Measurements from ENCODE around the gene CFAP251.

The CFAP251 gene

DNA sequence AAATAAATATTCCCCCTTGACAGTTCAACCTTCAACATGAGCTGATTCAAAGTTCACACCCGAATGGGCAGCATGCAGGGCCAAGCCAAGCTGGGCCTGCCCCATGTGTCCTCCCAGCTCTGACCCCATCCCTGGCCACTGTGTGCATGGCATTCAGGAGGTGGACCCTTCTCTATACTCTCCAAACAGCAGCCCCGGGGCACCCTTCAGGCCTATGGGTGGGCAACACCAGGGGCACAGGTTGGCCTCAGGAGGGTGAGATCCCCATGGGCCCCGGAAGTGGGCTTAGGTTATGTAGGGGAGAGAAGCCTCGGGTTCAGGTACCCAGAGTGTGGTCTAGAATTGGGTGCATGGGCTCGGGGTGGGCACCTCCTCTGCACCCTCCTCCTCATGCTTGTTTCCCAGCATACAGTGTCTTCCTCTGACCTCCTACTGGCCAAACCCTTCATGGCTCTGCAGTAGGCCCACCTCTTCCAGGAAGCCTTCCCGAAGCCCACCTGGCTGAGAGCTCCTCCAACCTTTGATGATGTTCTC lies 71.8 kb downstream of the CFAP251 start:
- Histone ChIP-seq H3K27ac (ENCODE audit: low read depth, low read length) (no peak overlapping the region), H3K27me3 (ENCODE audit: control insufficient read depth, insufficient read depth, low read length) (no peaks in the 10 kb centered on the region), H3K36me3 (ENCODE audit: control insufficient read depth, insufficient read depth, low read length) (no peaks in the 10 kb centered on the region), H3K4me3 (ENCODE audit: low read length) (no peak overlapping the region), H3K9ac (ENCODE audit: low read length) (no peak overlapping the region), H3K4me1 (ENCODE audit: control insufficient read depth, insufficient read depth, low read length) (no peaks in the 10 kb centered on the region)

DNA sequence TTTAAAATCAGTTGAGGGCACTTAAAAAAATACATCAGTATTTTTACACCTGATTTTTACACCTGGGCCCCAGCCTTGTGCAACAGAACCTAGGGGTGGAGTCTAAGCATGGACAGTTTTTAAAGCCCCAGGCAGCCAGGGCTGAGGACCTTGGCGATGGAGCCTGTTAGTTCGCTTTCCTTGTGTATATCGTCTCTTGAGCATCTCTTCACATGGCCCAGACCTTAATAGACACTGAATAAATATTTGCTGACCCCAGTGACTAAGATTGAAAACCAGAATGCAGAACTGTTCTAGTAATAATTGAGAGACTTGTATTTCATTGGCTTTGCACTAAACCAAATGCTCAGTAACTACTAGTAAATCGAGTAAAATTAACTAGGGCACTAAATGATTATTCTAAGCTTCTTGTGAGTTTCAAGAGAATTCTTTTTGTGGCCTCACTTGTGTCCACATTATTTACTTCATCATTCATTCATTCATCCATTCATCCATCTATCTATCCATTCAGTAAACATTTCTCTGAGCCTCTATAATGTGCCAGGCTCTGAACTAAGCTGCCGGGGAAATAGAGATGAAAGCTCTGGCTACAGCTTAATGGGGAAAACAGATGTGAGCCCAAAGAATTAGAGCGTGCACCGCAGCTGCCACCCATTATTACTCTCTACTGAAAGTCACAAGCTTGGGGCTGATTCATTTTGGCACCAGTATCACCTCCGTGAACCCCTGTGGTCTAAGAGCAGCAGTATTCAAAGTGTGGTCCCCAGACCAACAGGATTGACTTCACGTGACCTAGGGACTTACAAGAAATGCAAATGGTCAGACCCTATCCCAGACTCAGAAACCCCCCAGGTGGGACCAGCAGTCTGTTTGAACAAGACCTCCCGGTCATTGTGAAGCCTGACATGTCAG lies 72.6 kb downstream of the CFAP251 start:
- Histone ChIP-seq H3K9ac (ENCODE audit: low read length) (no peak overlapping the region), H3K4me1 (ENCODE audit: control insufficient read depth, insufficient read depth, low read length) (no peaks in the 10 kb centered on the region), H3K27ac (ENCODE audit: low read depth, low read length) (no peak overlapping the region), H3K27me3 (ENCODE audit: control insufficient read depth, insufficient read depth, low read length) (no peaks in the 10 kb centered on the region), H3K36me3 (ENCODE audit: control insufficient read depth, insufficient read depth, low read length) (no peaks in the 10 kb centered on the region), H3K4me3 (ENCODE audit: low read length) (no peak overlapping the region)

DNA sequence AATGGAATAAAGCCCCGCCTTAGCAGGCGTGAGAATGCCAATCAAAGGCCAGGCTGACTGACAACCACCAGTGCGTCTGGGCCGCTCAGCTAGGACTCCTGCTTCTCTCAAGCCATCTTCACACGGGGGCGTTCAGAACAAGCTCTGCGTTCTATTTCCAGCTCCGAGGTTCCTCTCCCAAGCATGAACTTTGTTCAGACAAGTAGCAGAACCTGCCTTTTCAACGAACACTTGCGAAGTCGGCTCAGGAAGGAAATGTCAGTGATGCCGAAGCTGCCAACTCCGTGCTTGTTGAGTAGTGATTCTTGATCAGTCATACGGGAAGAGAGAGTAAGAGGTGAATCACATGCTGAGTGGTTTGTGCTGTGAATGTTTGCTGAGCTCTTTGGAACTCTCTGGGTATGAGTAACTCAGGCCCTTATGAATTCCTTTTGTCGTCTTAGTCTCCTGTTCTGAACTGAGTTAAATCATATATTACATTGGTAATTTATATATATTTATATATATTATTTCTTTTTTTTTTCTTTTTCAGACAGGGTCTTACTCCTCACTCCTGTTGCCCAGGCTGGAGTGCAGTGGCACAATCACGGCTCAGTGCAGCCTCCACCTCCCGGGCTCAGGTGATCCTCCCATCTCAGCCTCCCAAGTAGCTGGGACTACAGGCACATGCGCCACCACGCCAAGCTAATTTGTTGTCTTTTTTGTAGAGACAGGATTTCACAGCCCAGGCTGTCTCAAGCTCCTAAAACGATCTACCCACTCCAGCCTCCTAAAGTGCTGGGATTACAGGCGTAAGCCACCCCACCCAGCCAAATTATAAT lies 73.9 kb downstream of the CFAP251 start:
- Histone ChIP-seq H3K4me1 (ENCODE audit: control insufficient read depth, insufficient read depth, low read length) (no peaks in the 10 kb centered on the region), H3K27me3 (ENCODE audit: control insufficient read depth, insufficient read depth, low read length) (no peaks in the 10 kb centered on the region), H3K4me3 (ENCODE audit: low read length) (no peak overlapping the region), H3K36me3 (ENCODE audit: control insufficient read depth, insufficient read depth, low read length) (no peaks in the 10 kb centered on the region), H3K9ac (ENCODE audit: low read length) (no peak overlapping the region), H3K27ac (ENCODE audit: low read depth, low read length) (no peak overlapping the region)

DNA sequence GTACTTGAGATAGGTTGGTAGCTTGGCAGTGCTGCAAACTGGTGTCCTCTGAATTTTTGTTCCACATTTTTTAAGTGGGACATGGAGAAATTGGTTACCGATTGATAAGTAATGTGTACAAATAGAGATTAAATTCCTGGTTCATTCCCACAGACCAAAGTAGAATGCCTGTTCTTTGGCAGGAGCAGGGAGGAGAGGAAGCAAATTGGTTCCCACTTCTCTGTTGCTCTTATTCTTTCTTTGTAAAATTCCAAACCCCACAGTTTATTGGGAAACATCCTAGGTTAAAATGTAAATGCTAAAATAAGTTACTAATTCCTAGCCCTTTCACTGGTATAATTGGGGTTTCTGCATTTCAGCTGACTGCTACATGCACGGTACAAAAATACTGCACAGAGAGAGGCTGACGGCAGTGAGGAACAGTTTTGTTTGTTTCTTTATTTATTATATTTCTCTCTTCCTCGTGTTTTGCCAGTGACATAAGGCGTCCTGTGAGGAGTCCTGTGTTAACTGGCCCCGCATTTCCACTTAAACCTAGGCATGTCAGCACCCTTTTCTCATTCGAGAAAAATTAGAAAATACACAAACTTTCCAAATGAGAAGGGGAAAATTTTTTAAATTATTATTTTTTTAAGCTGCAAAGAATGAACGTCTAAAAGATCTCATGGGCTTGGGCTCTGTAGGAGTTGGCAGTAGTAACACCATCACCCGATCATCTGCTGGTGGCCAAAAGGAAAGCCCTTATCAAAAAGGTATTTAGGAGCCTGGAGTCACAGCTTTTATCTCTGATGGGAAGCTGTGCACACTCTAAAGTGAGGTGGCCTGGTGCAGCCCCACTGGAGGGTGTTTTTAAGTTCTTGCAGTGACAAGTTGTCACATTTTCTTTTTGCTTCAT lies 77.9 kb downstream of the CFAP251 start:
- no peak overlapping the region for H3K4me3 ChIP-seq (ENCODE audit: low read length)
- no peaks in the 10 kb centered on the region for H3K27me3 ChIP-seq (ENCODE audit: control insufficient read depth, insufficient read depth, low read length)
- H3K9ac ChIP-seq (ENCODE audit: low read length) = no peak overlapping the region
- no peaks in the 10 kb centered on the region for H3K4me1 ChIP-seq (ENCODE audit: control insufficient read depth, insufficient read depth, low read length)
- H3K36me3 ChIP-seq (ENCODE audit: control insufficient read depth, insufficient read depth, low read length) = no peaks in the 10 kb centered on the region
- H3K27ac ChIP-seq (ENCODE audit: low read depth, low read length) = no peak overlapping the region

DNA sequence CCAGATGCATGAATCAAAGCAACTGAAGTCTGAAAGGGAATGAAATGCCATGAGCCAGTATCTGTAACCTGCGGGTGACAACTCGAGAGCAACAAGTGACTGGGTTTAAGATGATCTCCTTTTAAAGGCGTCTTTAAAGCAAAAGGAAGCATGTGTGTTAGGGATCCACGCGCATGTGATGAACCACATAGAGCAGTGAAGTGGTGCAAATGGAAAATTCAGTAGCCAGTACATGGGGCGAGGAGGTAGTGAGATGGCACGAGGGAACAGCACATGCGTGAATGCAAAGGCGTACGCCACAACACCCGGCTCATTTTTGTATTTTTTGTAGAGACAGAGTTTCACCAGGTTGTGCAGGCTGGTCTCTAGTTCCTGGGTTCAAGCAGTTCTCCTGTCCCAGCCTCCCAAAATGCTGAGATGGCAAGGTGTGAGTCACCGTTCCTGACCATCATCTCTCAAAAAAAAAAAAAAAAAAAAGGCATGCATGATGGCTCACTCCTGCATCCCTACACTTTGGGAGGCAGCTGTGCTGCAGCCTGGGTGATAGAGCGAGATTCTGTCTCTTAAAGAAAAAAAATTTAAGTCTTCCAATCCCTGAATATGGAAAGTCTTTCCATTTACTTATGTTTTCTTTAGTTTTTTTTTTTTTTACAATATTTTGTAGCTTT lies 78.7 kb downstream of the CFAP251 start:
- no peaks in the 10 kb centered on the region for H3K4me1 ChIP-seq (ENCODE audit: control insufficient read depth, insufficient read depth, low read length)
- H3K27ac ChIP-seq (ENCODE audit: low read depth, low read length) = no peak overlapping the region
- no peak overlapping the region for H3K4me3 ChIP-seq (ENCODE audit: low read length)
- no peaks in the 10 kb centered on the region for H3K36me3 ChIP-seq (ENCODE audit: control insufficient read depth, insufficient read depth, low read length)
- H3K27me3 ChIP-seq (ENCODE audit: control insufficient read depth, insufficient read depth, low read length) = no peaks in the 10 kb centered on the region
- H3K9ac ChIP-seq (ENCODE audit: low read length) = no peak overlapping the region

DNA sequence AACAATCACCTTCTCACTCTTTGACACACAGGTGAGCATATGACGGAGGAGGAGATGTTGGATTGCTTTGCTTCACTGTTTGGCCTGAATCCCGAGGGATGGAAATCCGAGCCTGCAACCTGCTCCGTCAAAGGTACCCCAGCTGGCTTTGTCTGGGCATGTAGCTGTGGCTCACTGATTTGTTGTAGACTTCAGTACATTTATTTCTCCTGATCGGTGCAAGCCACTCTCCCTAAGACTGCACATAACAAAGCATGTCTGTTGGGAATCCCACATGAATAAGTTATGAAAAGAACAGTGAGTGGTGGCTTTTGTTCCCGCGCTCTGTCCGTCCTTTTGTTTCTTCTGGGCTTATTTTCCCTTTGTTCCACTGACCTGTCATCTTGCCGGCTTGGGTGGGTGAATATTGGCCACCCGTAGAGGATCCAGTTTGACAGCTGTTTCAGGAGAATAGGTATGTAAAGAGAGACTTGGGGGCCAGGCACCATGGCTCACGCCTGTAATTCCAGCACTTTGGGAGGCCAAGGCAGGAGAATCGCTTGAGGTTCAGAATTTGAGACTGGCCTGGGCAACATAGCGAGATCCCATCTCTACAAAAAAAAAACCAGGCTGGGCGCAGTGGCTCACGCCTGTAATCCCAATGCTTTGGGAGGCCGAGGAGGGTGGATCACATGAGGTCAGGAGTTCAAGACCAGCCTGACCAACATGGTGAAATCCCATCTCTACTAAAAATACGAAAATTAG lies 83.2 kb downstream of the CFAP251 start:
- H3K9ac ChIP-seq (ENCODE audit: low read length) = no peak overlapping the region
- H3K36me3 ChIP-seq (ENCODE audit: control insufficient read depth, insufficient read depth, low read length) = no peaks in the 10 kb centered on the region
- no peaks in the 10 kb centered on the region for H3K27me3 ChIP-seq (ENCODE audit: control insufficient read depth, insufficient read depth, low read length)
- H3K4me3 ChIP-seq (ENCODE audit: low read length) = no peak overlapping the region
- no peaks in the 10 kb centered on the region for H3K4me1 ChIP-seq (ENCODE audit: control insufficient read depth, insufficient read depth, low read length)
- H3K27ac ChIP-seq (ENCODE audit: low read depth, low read length) = no peak overlapping the region

DNA sequence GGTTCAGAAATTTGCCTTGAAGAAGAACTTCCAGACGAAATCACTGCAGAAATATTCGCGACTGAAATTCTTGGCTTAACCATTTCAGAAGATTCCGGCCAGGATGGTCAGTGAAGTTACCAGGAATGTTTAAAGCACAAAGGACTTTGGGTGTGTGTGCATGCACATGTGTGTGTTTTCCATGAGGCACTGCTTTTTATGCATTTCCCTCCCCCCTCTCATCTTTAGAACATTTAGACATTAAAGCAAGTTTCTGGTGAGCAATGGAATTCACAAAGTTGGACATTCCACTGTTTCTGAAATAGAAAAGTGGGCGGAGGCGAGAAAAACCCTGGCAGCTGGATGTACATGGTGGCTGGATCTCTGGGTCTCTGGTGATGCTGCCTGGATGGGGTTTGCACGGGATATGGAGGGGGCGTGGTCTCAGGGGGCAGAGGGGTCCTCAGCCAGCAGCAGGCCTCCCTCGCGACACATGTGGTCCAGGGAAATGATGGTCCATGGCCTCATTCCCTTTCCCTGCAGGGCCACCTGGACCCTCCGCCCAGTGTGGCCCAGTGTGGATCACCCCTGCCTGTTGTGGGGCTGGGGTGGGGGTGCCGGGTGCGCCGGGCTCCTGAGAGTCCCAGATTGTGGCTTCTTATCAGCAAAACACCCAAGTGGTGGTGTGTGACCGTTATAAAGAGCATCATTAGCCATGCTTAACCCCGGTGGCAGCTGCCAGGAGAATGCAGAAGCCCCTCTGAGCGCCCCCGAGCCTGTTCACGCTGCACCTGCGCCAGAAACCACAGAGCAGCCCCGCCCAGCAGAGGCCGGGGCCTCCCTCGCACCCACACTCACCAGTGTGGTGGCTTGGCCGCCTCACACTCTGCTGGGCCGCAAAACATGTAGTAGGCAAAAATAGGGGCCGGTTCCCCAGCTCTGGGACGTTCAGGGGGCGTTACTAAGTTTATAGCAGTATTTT lies 85.5 kb downstream of the CFAP251 start:
- Histone ChIP-seq H3K9ac (ENCODE audit: low read length) (no peak overlapping the region), H3K27ac (ENCODE audit: low read depth, low read length) (no peak overlapping the region), H3K4me1 (ENCODE audit: control insufficient read depth, insufficient read depth, low read length) (no peaks in the 10 kb centered on the region), H3K4me3 (ENCODE audit: low read length) (no peak overlapping the region), H3K27me3 (ENCODE audit: control insufficient read depth, insufficient read depth, low read length) (no peaks in the 10 kb centered on the region), H3K36me3 (ENCODE audit: control insufficient read depth, insufficient read depth, low read length) (no peaks in the 10 kb centered on the region)

DNA sequence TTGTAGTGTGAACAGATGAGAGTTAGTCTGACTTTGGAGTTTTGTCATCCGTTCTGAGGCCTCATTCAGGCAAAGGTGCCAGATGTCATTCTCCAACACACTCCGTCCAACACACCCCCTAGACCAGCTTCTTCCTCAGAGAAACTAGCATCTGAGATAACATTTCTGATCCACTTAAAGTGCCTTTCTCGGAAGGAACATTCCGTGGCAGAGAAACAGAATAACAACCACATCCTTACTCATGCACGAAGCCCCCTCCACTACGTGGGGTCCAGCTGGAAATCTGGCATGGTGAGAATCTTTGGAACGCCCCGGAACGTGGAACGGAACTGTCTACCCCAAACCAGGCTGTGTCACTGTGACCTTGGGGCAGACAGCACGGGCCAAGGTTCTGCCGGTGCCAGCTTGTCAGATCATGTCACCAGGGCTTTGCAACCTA lies 86.3 kb downstream of the CFAP251 start:
- Histone ChIP-seq H3K36me3 (ENCODE audit: control insufficient read depth, insufficient read depth, low read length) (no peaks in the 10 kb centered on the region), H3K27ac (ENCODE audit: low read depth, low read length) (no peak overlapping the region)

DNA sequence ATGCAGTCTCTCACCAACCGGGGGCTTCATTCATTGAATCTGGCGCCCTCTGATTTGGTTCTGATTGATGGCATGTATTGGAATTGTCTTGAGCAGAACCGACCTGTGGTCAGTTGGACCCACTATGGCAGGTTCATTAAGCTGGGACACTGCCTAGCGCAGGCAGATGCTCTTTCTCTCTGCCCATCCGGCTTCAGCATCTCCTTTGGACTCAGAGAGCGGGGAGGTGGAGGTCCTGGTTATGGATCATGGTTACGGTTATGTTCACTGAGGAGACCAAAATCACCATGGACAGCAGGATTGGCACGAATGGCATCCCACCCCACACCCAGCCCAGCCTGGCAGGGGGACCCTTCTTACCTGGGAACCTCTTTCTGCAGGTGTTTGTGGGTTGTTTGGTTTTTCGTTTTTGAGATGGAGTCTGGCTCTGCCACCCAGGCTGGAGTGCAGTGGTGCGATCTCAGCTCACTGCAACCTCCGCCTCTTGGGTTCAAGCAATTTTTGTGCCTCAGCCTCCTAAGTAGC lies 86.9 kb downstream of the CFAP251 start:
- no peaks in the 10 kb centered on the region for H3K27me3 ChIP-seq (ENCODE audit: control insufficient read depth, insufficient read depth, low read length)
- H3K4me3 ChIP-seq (ENCODE audit: low read length) = no peak overlapping the region
- H3K4me1 ChIP-seq (ENCODE audit: control insufficient read depth, insufficient read depth, low read length) = no peaks in the 10 kb centered on the region
- no peaks in the 10 kb centered on the region for H3K36me3 ChIP-seq (ENCODE audit: control insufficient read depth, insufficient read depth, low read length)
- no peak overlapping the region for H3K27ac ChIP-seq (ENCODE audit: low read depth, low read length)
- no peak overlapping the region for H3K9ac ChIP-seq (ENCODE audit: low read length)

More for the DNA sequence above, 86.3 kb downstream of the CFAP251 start:
- Histone ChIP-seq H3K4me3 (ENCODE audit: low read length) (no peak overlapping the region), H3K27me3 (ENCODE audit: control insufficient read depth, insufficient read depth, low read length) (no peaks in the 10 kb centered on the region), H3K9ac (ENCODE audit: low read length) (no peak overlapping the region), H3K4me1 (ENCODE audit: control insufficient read depth, insufficient read depth, low read length) (no peaks in the 10 kb centered on the region)

DNA sequence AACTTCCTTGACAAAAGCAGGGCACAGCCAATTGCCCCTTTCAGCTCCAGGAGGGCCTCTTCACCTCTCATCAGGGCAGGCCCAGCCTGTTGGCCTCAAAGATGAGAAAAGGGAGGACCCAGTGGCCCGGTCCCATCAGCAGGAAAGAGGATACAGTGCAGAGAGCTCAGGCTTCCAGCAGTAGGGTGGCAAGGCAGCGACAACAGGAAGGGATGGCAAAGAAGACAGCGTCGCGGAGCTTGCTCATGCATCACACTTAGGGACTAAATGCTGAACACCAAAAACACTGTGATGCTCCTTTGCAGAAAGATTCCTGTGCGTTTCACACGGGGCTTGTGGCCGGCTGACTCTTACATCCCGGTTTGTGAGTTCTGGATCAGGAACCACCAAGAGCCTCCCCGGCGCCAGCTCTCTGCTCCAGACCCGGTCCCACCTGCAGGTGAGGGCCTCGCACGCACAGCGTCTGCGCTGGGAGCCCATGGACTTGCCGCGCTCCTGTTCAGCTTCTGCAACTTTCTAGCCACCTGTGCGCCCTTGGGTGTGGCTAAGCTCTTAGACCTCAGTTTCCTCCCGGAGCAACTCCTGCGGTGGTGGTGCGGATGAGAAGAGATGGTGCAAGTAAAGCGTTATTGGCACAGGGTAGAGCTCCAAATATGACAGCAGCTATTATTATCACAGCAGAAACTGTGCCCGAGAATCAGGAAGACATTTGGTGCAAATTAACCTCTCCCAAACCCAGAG lies 88.0 kb downstream of the CFAP251 start:
- H3K4me3 ChIP-seq (ENCODE audit: low read length) = no peak overlapping the region
- no peak overlapping the region for H3K9ac ChIP-seq (ENCODE audit: low read length)
- no peaks in the 10 kb centered on the region for H3K4me1 ChIP-seq (ENCODE audit: control insufficient read depth, insufficient read depth, low read length)
- no peaks in the 10 kb centered on the region for H3K27me3 ChIP-seq (ENCODE audit: control insufficient read depth, insufficient read depth, low read length)
- H3K27ac ChIP-seq (ENCODE audit: low read depth, low read length) = no peak overlapping the region
- H3K36me3 ChIP-seq (ENCODE audit: control insufficient read depth, insufficient read depth, low read length) = no peaks in the 10 kb centered on the region

All from rectal smooth muscle tissue (tissue), 1 donor.